ENCODE results near the gene ITPR1.
"Not testable (repeated sequence)": the region's sequence is repeated elsewhere in the genome, so short reads cannot be mapped to it uniquely, and the experiment has no call there.

The ITPR1 gene

GRCh38 chr3:4758957-4759656 lies 266.0 kb downstream of the ITPR1 start:
- DNase-seq (ENCODE audit: low spot score), result no peak

GRCh38 chr3:4759689-4760312 lies 266.7 kb downstream of the ITPR1 start:
- DNase-seq (ENCODE audit: low spot score), result no peak

GRCh38 chr3:4761759-4762158 lies 268.6 kb downstream of the ITPR1 start:
- DNase-seq (ENCODE audit: low spot score), result no peak

GRCh38 chr3:4762481-4763230 lies 269.5 kb downstream of the ITPR1 start:
- not testable (repeated sequence) for DNase-seq (ENCODE audit: low spot score)

- no peak for DNase-seq (ENCODE audit: low spot score)
These were observed 270.6 kb downstream of the ITPR1 start for GRCh38 chr3:4763604-4764247.

- no peak for DNase-seq (ENCODE audit: low spot score)
These were observed 272.1 kb downstream of the ITPR1 start for GRCh38 chr3:4765212-4765611.

GRCh38 chr3:4766263-4766662 lies 273.1 kb downstream of the ITPR1 start:
- no peak for DNase-seq (ENCODE audit: low spot score)

- no peak for DNase-seq (ENCODE audit: low spot score)
These were observed 273.8 kb downstream of the ITPR1 start for GRCh38 chr3:4766716-4767499.

- no peak for DNase-seq (ENCODE audit: low spot score)
These were observed 274.9 kb downstream of the ITPR1 start for GRCh38 chr3:4768021-4768420.

GRCh38 chr3:4768521-4768920 lies 275.4 kb downstream of the ITPR1 start:
- DNase-seq (ENCODE audit: low spot score), result no peak

- DNase-seq (ENCODE audit: low spot score), result no peak
These were observed 277.4 kb downstream of the ITPR1 start for GRCh38 chr3:4770561-4770960.

- DNase-seq (ENCODE audit: low spot score), result no peak
These were observed 278.1 kb downstream of the ITPR1 start for GRCh38 chr3:4771243-4771642.

- DNase-seq (ENCODE audit: low spot score), result no peak
These were observed 279.1 kb downstream of the ITPR1 start for GRCh38 chr3:4772171-4772804.

- DNase-seq (ENCODE audit: low spot score), result no peak
These were observed 279.7 kb downstream of the ITPR1 start for GRCh38 chr3:4772858-4773257.

GRCh38 chr3:4773583-4773982 lies 280.4 kb downstream of the ITPR1 start:
- no peak for DNase-seq (ENCODE audit: low spot score)

GRCh38 chr3:4774531-4774930 lies 281.4 kb downstream of the ITPR1 start:
- DNase-seq (ENCODE audit: low spot score), result no peak

GRCh38 chr3:4776399-4776979 lies 283.3 kb downstream of the ITPR1 start:
- DNase-seq (ENCODE audit: low spot score), result no peak

GRCh38 chr3:4776980-4777581 lies 283.9 kb downstream of the ITPR1 start:
- no peak for DNase-seq (ENCODE audit: low spot score)

GRCh38 chr3:4778119-4778518 lies 285.0 kb downstream of the ITPR1 start:
- no peak for DNase-seq (ENCODE audit: low spot score)

GRCh38 chr3:4778740-4779139 lies 285.6 kb downstream of the ITPR1 start:
- DNase-seq (ENCODE audit: low spot score), result no peak

- no peak for DNase-seq (ENCODE audit: low spot score)
These were observed 287.4 kb downstream of the ITPR1 start for GRCh38 chr3:4780545-4780957.

Measured in NAMALWA (cell line).